Measurements from ENCODE around the gene ASPG.

GRCh38 chr14:104048758-104049507 lies 36.6 kb upstream of the ASPG start:
- TF ChIP-seq EP300 (IDR thresholded peaks at IDR 0.05) (no peak), CTCF (IDR thresholded peaks at IDR 0.05) (no peak), POLR2AphosphoS5 (IDR thresholded peaks at IDR 0.05) (peak; percentile 22 to 78)
